Astrocyte of the cerebellum (primary cell): ENCODE data around the gene ESPL1.

Experiments used
- DNase-seq: peaks from one replicate; pipeline ENCODE4 v3.0.0-alpha.2; 2011; ENCODE audit warnings: low read depth
- H3K4me3 ChIP-seq: 2 replicates; pipeline ENCODE4 v1.5.1; 2011; ENCODE audit warnings: mild to moderate bottlenecking, low read depth, low read length, moderate library complexity
- CTCF ChIP-seq: IDR thresholded peaks from 2 replicates; pipeline ENCODE4 v1.5.1; 2012; ENCODE audit warnings: low read length, low read depth, moderate library complexity, mild to moderate bottlenecking; ENCODE audit errors: missing control alignments
- in situ Hi-C: cut with HindIII; loops from 2 replicates; pipeline ENCODE4 v1.10.0; 2017; ENCODE audit warnings: low sequenced_read_pairs

ESPL1 gene

DNA sequence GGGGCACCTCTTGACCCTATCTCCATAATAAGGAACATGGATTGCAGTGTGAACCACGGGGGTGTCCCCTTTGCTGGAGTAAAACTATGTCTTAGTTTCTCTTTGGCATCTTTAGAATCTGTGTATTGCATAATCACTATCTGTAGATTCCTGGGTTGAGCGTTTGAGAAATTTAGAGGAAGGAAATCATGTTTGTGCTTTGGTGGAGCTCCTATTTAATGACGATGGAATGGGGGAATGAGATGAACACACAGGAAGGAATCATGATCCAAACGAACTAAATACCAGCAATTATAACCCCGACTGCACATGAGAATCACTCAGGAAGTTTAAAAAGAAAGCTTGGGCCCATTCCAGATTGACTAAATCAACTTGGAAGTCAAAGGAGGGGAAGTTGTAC is 30.1 kb downstream of the ESPL1 start:
- no peak overlapping the region for H3K4me3 ChIP-seq
- no peak for TF ChIP-seq CTCF
- in situ Hi-C loops: loop anchor here (5.0 kb wide), 1 partner anchor 126 kb away; no protein-coding TSS in a partner anchor
- DNase-seq: no peak

DNA sequence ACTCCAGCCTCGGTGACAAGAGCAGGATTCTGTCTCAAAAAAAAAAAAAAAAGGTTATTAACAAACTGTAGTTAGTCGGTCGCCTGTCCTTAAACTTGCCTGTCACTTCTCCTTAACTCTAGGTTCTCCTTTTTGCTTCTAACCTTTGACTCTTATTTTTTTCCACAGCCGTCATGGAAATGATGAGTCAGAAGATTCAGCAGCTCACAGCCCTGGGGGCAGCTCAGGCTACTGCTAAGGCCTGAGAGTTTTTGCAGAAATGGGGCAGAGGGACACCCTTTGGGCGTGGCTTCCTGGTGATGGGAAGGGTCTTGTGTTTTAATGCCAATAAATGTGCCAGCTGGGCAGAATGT is 31.0 kb downstream of the ESPL1 start:
- TF ChIP-seq CTCF: no peak
- peak; percentile 16 for DNase-seq
- in situ Hi-C loops: loop anchor here (5.0 kb wide), 1 partner anchor 127 kb away; no protein-coding TSS in a partner anchor
- H3K4me3 ChIP-seq: peak overlapping the region; percentile 93

GRCh38 chr12:53299454-53300180 is 31.5 kb downstream of the ESPL1 start, which contains the start of gene MYG1:
TSS of gene MYG1 (plus strand) at chr12:53299695. CDS start at chr12:53299738, 43 bp downstream.
- DNase-seq: peak; percentile 57
- peak; percentile 29 for TF ChIP-seq CTCF
- peak within 1 kb of the TSS; percentile 93 for H3K4me3 ChIP-seq
- in situ Hi-C loops: loop anchor here (5.0 kb wide), 1 partner anchor 127 kb away; no protein-coding TSS in a partner anchor

GRCh38 chr12:53300187-53300586 is 32.1 kb downstream of the ESPL1 start:
- TF ChIP-seq CTCF: no peak
- DNase-seq: no peak
- in situ Hi-C loops: no loop called here
- peak overlapping the region; percentile 93 for H3K4me3 ChIP-seq

DNA sequence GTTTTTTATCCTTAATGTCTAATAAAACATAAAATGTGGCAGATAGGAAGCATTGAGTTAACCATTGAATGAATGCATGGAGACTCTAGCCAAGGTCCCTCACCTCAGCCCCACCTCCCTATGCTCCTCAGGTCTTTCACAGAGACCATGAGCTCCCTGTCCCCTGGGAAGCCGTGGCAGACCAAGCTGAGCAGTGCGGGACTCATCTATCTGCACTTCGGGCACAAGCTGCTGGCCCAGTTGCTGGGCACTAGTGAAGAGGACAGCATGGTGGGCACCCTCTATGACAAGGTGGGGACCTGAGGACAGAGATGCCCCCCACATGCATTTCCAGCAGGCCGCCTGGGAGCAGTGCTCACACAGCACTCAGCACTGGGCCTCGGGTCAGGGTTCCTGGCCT is 34.8 kb downstream of the ESPL1 start:
- DNase-seq: no peak
- in situ Hi-C loops: no loop called here
- H3K4me3 ChIP-seq: no peak overlapping the region
- TF ChIP-seq CTCF: no peak

GRCh38 chr12:53306826-53307225 is 38.7 kb downstream of the ESPL1 start:
- no peak overlapping the region for H3K4me3 ChIP-seq
- no peak for DNase-seq
- in situ Hi-C loops: no loop called here
- no peak for TF ChIP-seq CTCF
